ENCODE data around the gene KCNJ16. TPM values are rescaled to one million over a fixed set of nuclear protein-coding genes. Genes with fewer than 3 reads are reported as not detected.

Gene KCNJ16
- total RNA-seq, 1 donor from 2014 or later: 0.35 TPM

DNA sequence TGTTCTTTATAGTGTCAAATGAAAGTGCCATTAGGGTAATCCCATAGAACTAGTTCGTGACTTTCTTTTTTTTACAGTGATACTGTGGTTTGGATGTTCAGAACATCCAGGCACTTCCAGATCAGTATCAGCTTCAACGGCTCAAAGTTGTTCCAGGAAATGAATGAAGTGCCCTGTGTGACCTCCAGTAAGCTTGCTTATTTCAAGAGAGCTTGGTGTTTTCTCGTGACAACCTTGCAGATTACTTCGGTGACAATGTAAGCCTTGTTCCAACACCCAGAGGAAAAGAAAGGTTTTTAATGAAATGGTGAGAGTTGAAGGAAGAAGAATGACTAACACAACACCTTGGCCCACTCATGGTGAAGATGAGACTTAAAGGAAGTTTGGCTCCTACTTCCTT lies 16.0 kb upstream of the KCNJ16 start:
- intact Hi-C loops (cut with DNase I): no loop called here
- no peak overlapping the region for H3K27ac ChIP-seq
- ATAC-seq: no peak

DNA sequence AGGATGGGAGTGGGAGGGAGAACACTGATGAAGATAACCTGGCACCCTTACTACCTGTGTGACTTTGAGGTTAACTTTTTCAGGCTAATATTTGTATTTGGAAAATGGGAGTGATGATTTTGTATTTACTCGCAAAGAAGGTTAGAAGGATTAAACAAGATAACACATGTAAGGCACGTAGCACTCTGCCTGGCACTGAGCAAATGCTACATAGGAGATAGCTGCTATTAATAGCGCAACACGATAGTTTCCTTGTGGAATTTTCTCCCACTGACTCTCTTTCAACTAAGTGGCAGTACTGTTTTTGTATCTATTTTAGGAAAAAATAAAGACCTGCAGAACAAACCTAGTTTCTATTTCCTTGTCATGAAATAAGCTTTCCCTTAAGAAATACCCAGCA lies 15.4 kb upstream of the KCNJ16 start:
- Histone ChIP-seq H3K36me3 (no peaks in the 10 kb centered on the region), H3K4me1 (no peaks in the 10 kb centered on the region), H3K9me3 (no peaks in the 10 kb centered on the region), H3K4me3 (no peak overlapping the region), H3K27me3 (no peaks in the 10 kb centered on the region), H3K27ac (no peak overlapping the region)
- intact Hi-C loops (cut with DNase I): no loop called here
- no peak for DNase-seq
- ATAC-seq: no peak
- TF ChIP-seq, protein P1, sequence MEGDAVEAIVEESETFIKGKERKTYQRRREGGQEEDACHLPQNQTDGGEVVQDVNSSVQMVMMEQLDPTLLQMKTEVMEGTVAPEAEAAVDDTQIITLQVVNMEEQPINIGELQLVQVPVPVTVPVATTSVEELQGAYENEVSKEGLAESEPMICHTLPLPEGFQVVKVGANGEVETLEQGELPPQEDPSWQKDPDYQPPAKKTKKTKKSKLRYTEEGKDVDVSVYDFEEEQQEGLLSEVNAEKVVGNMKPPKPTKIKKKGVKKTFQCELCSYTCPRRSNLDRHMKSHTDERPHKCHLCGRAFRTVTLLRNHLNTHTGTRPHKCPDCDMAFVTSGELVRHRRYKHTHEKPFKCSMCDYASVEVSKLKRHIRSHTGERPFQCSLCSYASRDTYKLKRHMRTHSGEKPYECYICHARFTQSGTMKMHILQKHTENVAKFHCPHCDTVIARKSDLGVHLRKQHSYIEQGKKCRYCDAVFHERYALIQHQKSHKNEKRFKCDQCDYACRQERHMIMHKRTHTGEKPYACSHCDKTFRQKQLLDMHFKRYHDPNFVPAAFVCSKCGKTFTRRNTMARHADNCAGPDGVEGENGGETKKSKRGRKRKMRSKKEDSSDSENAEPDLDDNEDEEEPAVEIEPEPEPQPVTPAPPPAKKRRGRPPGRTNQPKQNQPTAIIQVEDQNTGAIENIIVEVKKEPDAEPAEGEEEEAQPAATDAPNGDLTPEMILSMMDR (IDR thresholded peaks at IDR 0.05): no peak

More for the DNA sequence above, 16.0 kb upstream of the KCNJ16 start:
- Histone ChIP-seq H3K36me3 (no peaks in the 10 kb centered on the region), H3K4me1 (no peaks in the 10 kb centered on the region), H3K27me3 (no peaks in the 10 kb centered on the region), H3K4me3 (no peak overlapping the region), H3K9me3 (no peaks in the 10 kb centered on the region)
- TF ChIP-seq, protein P1 (IDR thresholded peaks at IDR 0.05): no peak
- no peak for DNase-seq

DNA sequence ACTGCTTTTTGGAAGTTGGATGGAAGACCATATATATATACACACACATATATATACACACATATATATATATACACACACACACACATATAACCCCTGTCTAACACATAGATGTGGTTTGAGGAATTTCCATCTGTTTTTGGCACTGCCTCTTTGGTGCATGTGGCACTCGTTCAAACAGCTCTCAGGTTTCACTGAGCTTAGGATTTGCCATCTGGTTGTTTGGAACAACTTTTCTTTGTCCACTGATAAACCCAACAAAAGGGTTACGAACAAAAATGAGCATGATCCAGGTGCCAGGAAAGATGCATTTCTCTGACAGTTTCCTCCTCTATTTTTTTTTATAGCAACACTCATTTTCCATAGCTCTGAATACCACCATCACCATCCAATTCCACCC lies 14.6 kb upstream of the KCNJ16 start:
- ATAC-seq: no peak
- TF ChIP-seq, protein P1 (IDR thresholded peaks at IDR 0.05): no peak
- Histone ChIP-seq H3K9me3 (no peaks in the 10 kb centered on the region), H3K36me3 (no peaks in the 10 kb centered on the region), H3K4me3 (no peak overlapping the region), H3K4me1 (no peaks in the 10 kb centered on the region), H3K27me3 (no peaks in the 10 kb centered on the region), H3K27ac (no peak overlapping the region)
- intact Hi-C loops (cut with DNase I): no loop called here
- no peak for DNase-seq

DNA sequence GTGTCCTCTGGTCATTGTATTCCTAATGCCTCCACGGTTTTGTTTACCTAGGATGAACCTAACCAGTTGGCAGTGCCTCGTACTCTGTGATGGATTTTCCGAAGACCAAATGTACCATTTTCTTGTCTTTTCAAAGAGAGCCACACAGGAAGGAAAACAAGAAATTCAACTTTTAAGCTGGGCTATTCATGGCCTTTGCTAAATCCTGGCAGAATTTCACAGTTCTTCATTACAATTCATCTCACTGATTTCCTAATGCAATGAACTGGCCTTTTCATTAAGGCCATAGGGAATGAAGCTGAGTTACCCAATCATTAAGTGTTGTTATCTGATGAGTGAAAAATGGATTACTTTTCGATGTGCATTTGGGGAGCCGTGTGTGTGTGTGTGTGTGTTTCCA lies 7.9 kb upstream of the KCNJ16 start:
- Histone ChIP-seq H3K4me3 (no peak overlapping the region), H3K9me3 (no peaks in the 10 kb centered on the region), H3K4me1 (no peaks in the 10 kb centered on the region), H3K27ac (no peak overlapping the region), H3K36me3 (no peaks in the 10 kb centered on the region), H3K27me3 (no peaks in the 10 kb centered on the region)
- ATAC-seq (no peak), DNase-seq (no peak)
- TF ChIP-seq, protein P1 (IDR thresholded peaks at IDR 0.05): no peak
- intact Hi-C loops (cut with DNase I): no loop called here

DNA sequence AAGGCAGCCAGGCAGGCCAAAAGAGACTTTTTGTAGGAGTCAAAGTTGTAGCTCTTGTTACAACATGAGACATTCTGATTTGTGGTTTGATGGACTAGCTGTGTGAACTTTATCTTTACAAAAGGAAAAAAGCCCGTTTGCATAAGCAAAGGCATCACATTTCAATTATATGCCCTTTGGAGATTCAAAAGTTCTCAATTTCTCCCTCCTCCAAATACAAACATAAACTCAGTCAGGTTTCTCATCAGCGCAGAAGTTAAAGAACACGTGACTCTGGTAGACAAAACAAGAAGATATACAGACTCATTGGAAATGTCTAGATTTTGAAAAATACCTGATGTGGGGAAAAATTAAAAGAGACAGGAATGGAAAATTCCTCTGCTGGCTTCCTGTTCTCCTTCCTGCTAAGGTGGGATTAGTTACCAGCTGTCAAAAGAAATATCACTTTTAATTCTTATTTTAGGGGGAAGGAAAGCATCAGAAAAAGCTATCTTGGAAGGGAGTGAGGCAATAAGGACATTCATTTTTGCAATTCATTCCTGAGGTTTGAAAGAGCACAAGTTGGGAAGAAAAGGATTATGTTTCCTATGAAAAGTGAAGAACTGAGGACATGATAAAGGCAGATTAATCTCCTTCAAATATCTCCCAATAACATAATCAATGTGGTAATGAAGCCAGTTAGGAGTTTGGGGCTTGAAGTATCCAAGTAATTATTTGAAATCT lies 4.6 kb upstream of the KCNJ16 start:
- H3K36me3 ChIP-seq: no peaks in the 10 kb centered on the region
- no peaks in the 10 kb centered on the region for H3K27me3 ChIP-seq
- no peaks in the 10 kb centered on the region for H3K9me3 ChIP-seq
- H3K27ac ChIP-seq: no peak overlapping the region
- ATAC-seq: no peak
- intact Hi-C loops (cut with DNase I): no loop called here
- H3K4me1 ChIP-seq: no peaks in the 10 kb centered on the region
- DNase-seq: no peak
- TF ChIP-seq, protein P1 (IDR thresholded peaks at IDR 0.05): no peak
- H3K4me3 ChIP-seq: no peak overlapping the region

DNA sequence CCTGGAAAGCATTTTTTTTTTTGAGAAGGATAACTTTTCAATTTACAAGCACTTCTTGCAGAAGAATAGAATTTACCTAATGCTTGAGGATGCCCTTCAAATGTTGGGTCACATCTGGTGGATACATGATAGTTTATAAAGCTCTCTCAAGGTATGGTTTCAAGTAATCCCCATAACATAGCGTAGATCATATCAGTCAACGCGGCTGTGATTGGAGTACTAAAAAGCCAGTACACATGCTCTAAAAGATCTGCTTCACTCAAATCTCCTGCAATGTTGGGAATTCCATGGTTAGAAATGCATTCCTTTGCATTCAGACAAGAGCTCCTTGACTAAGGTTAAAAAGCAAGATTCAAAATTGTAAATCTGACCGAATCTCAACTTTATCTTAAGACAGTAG lies 3.9 kb upstream of the KCNJ16 start:
- TF ChIP-seq, protein P1 (IDR thresholded peaks at IDR 0.05): no peak
- H3K4me3 ChIP-seq: no peak overlapping the region
- no peaks in the 10 kb centered on the region for H3K4me1 ChIP-seq
- H3K27me3 ChIP-seq: no peaks in the 10 kb centered on the region
- DNase-seq (no peak), ATAC-seq (no peak)
- no peak overlapping the region for H3K27ac ChIP-seq
- no peaks in the 10 kb centered on the region for H3K36me3 ChIP-seq
- H3K9me3 ChIP-seq: no peaks in the 10 kb centered on the region
- intact Hi-C loops (cut with DNase I): no loop called here
